Measurements from ENCODE around the gene ADAMTSL3. TPM values are rescaled to one million over a fixed set of nuclear protein-coding genes. Genes with fewer than 3 reads are reported as not detected.

Gene ADAMTSL3
- total and polyA plus RNA-seq, 4 donors, result 3.5 to 19.0 (median 8.0) TPM

- H3K9me3 ChIP-seq (ENCODE audit: control insufficient read depth in 4 of 4, low read length in 3 of 4), result peaks cover 0 to 3% (median 0%) of the 10 kb centered on the region in 4 donors
- no peak for DNase-seq (ENCODE audit: low spot score)
- H3K9ac ChIP-seq (ENCODE audit: low read depth in 1 of 2, low read length in 2 of 2), result no peak overlapping the region
- H3K36me3 ChIP-seq (ENCODE audit: control insufficient read depth in 4 of 4, insufficient read depth in 3 of 4, low read depth in 1 of 4, low read length in 3 of 4), result peaks cover 0 to 9% (median 1%) of the 10 kb centered on the region in 4 donors
- H3K4me3 ChIP-seq (ENCODE audit: low read depth in 1 of 3, low read length in 3 of 3), result no peak overlapping the region
- H3K27ac ChIP-seq (ENCODE audit: low read depth in 1 of 2, low read length in 2 of 2), result no peak overlapping the region
- no peaks in the 10 kb centered on the region for H3K4me1 ChIP-seq (ENCODE audit: control insufficient read depth in 4 of 4, insufficient read depth in 4 of 4, low read length in 3 of 4)
- H3K27me3 ChIP-seq (ENCODE audit: control insufficient read depth in 4 of 4, insufficient read depth in 4 of 4, low read length in 3 of 4), result no peaks in the 10 kb centered on the region
- 78% methylated on average over 5 of the region's 5 CpGs for WGBS
- TF ChIP-seq REST (IDR thresholded peaks at IDR 0.05) (no peak), YY1 (IDR thresholded peaks at IDR 0.05) (no peak)
Observed at GRCh38 chr15:83905556-83906273, 251.8 kb downstream of the ADAMTSL3 start.

- WGBS, result 72% methylated on average over 3 of the region's 3 CpGs
- peak in 1 of 2 donors; percentile 16 for TF ChIP-seq HNF4A (conservative IDR thresholded peaks at IDR 0.05)
- TF ChIP-seq MAX (IDR thresholded peaks at IDR 0.05), result no peak
- TF ChIP-seq RXRA (IDR thresholded peaks at IDR 0.05), result no peak
- peaks cover 0 to 8% (median 1%) of the 10 kb centered on the region in 4 donors for H3K36me3 ChIP-seq (ENCODE audit: control insufficient read depth in 4 of 4, insufficient read depth in 3 of 4, low read depth in 1 of 4, low read length in 3 of 4)
- H3K27ac ChIP-seq (ENCODE audit: low read depth in 1 of 2, low read length in 2 of 2), result no peak overlapping the region
- no peaks in the 10 kb centered on the region for H3K4me1 ChIP-seq (ENCODE audit: control insufficient read depth in 4 of 4, insufficient read depth in 4 of 4, low read length in 3 of 4)
- H3K27me3 ChIP-seq (ENCODE audit: control insufficient read depth in 4 of 4, insufficient read depth in 4 of 4, low read length in 3 of 4), result no peaks in the 10 kb centered on the region
- H3K4me3 ChIP-seq (ENCODE audit: low read depth in 1 of 3, low read length in 3 of 3), result no peak overlapping the region
- H3K9ac ChIP-seq (ENCODE audit: low read depth in 1 of 2, low read length in 2 of 2), result no peak overlapping the region
- peaks cover 0 to 3% (median 0%) of the 10 kb centered on the region in 4 donors for H3K9me3 ChIP-seq (ENCODE audit: control insufficient read depth in 4 of 4, low read length in 3 of 4)
- no peak for DNase-seq (ENCODE audit: low spot score)
Observed at GRCh38 chr15:83911345-83911744, 257.4 kb downstream of the ADAMTSL3 start.

GRCh38 chr15:83912343-83912742, 258.4 kb downstream of the ADAMTSL3 start:
- H3K27me3 ChIP-seq (ENCODE audit: control insufficient read depth in 4 of 4, insufficient read depth in 4 of 4, low read length in 3 of 4), result no peaks in the 10 kb centered on the region
- TF ChIP-seq RAD21 (IDR thresholded peaks at IDR 0.05), result no peak
- TF ChIP-seq HNF4A (conservative IDR thresholded peaks at IDR 0.05), result no peak
- no peak for TF ChIP-seq HNF4G (IDR thresholded peaks at IDR 0.05)
- no peak for TF ChIP-seq FOXA2 (IDR thresholded peaks at IDR 0.05)
- TF ChIP-seq EGR1 (IDR thresholded peaks at IDR 0.05; ENCODE audit: low read depth in 2 of 2), result no peak
- no peak for TF ChIP-seq ZBTB33 (IDR thresholded peaks at IDR 0.05)
- no peak for TF ChIP-seq YY1 (IDR thresholded peaks at IDR 0.05)
- no peak for TF ChIP-seq JUND (IDR thresholded peaks at IDR 0.05)
- no peak for TF ChIP-seq GABPA (IDR thresholded peaks at IDR 0.05 in 1 of 2, conservative IDR thresholded peaks at IDR 0.05 in 1 of 2)
- TF ChIP-seq FOXA1 (IDR thresholded peaks at IDR 0.05), result no peak
- TF ChIP-seq NR2F2 (IDR thresholded peaks at IDR 0.05), result no peak
- TF ChIP-seq SP1 (IDR thresholded peaks at IDR 0.05), result no peak
- H3K36me3 ChIP-seq (ENCODE audit: control insufficient read depth in 4 of 4, insufficient read depth in 3 of 4, low read depth in 1 of 4, low read length in 3 of 4), result peaks cover 0 to 8% (median 1%) of the 10 kb centered on the region in 4 donors
- no peak overlapping the region for H3K9ac ChIP-seq (ENCODE audit: low read depth in 1 of 2, low read length in 2 of 2)
- H3K4me1 ChIP-seq (ENCODE audit: control insufficient read depth in 4 of 4, insufficient read depth in 4 of 4, low read length in 3 of 4), result no peaks in the 10 kb centered on the region
- DNase-seq (ENCODE audit: low spot score), result no peak
- 44% methylated on average over 2 of the region's 2 CpGs for WGBS
- peaks cover 0 to 3% (median 0%) of the 10 kb centered on the region in 4 donors for H3K9me3 ChIP-seq (ENCODE audit: control insufficient read depth in 4 of 4, low read length in 3 of 4)
- no peak overlapping the region for H3K27ac ChIP-seq (ENCODE audit: low read depth in 1 of 2, low read length in 2 of 2)
- no peak overlapping the region for H3K4me3 ChIP-seq (ENCODE audit: low read depth in 1 of 3, low read length in 3 of 3)
